Neuronal stem cell (in vitro differentiated cells): ENCODE data around the gene BANF1.

Experiments used
- DNase-seq: peaks from one replicate; pipeline ENCODE4 v3.0.0-alpha.2; 2013; ENCODE audit warnings: low spot score
- H2AFZ ChIP-seq: one replicate; pipeline ENCODE4 v1.6.1; 2013; ENCODE audit warnings: mild to moderate bottlenecking, low read length, inconsistent platforms
- H2AK5ac ChIP-seq: 2 replicates; pipeline ENCODE4 v1.6.1; 2013; ENCODE audit warnings: low read depth, mild to moderate bottlenecking, inconsistent platforms, low read length, moderate library complexity, mixed read lengths
- H2BK120ac ChIP-seq: 2 replicates; pipeline ENCODE4 v1.6.1; 2013; ENCODE audit warnings: low read depth, mild to moderate bottlenecking, inconsistent platforms, low read length, moderate library complexity, mixed read lengths
- H2BK12ac ChIP-seq: one replicate; pipeline ENCODE4 v1.6.1; 2013; ENCODE audit warnings: low read length, inconsistent platforms
- H2BK15ac ChIP-seq: 2 replicates; pipeline ENCODE4 v1.6.1; 2013; ENCODE audit warnings: mild to moderate bottlenecking, low read length, inconsistent platforms, mixed read lengths
- H2BK5ac ChIP-seq: one replicate; pipeline ENCODE4 v1.6.1; 2013; ENCODE audit warnings: inconsistent platforms, mild to moderate bottlenecking, low read length, moderate library complexity
- H3K14ac ChIP-seq: one replicate; pipeline ENCODE4 v1.6.1; 2013; ENCODE audit warnings: low read length, inconsistent platforms
- H3K18ac ChIP-seq: 2 replicates; pipeline ENCODE4 v1.6.1; 2013; ENCODE audit warnings: low read length, inconsistent platforms
- H3K23ac ChIP-seq: 2 replicates; pipeline ENCODE4 v1.6.1; 2013; ENCODE audit warnings: low read depth, mild to moderate bottlenecking, mixed read lengths, low read length, inconsistent platforms; ENCODE audit not compliant: poor library complexity
- H3K27ac ChIP-seq: replicated peaks from 3 replicates; pipeline ENCODE4 v1.5.1; 2013; ENCODE audit warnings: low read length, inconsistent platforms
- H3K27me3 ChIP-seq, 3 experiments: 2 replicates each; pipeline ENCODE4 v1.6.1; 2013; ENCODE audit warnings: low read length in 3 of 3, mild to moderate bottlenecking in 2 of 3, inconsistent platforms in 1 of 3, low read depth in 1 of 3, mixed read lengths in 1 of 3, moderate library complexity in 1 of 3; ENCODE audit not compliant: control insufficient read depth in 3 of 3, insufficient read depth in 3 of 3
- H3K36me3 ChIP-seq, 2 donors: replicated peaks in 1 of 2; 2 replicates each; pipeline ENCODE4 v1.6.1; 2013; ENCODE audit warnings: low read length in 2 of 2; ENCODE audit not compliant: control insufficient read depth in 2 of 2, insufficient read depth in 2 of 2
- H3K4ac ChIP-seq: 2 replicates; pipeline ENCODE4 v1.6.1; 2013; ENCODE audit warnings: inconsistent platforms, mild to moderate bottlenecking, low read length, moderate library complexity
- H3K4me1 ChIP-seq, 2 donors: 1 replicate in 1 of 2; 2 replicates in 1 of 2; pipeline ENCODE4 v1.6.1; 2013; ENCODE audit warnings: low read length in 2 of 2, low read depth in 1 of 2; ENCODE audit not compliant: control insufficient read depth in 2 of 2, insufficient read depth in 1 of 2
- H3K4me2 ChIP-seq: one replicate; pipeline ENCODE4 v1.6.1; 2013; ENCODE audit warnings: mild to moderate bottlenecking, low read length, inconsistent platforms; ENCODE audit not compliant: insufficient read depth, poor library complexity, severe bottlenecking
- H3K4me3 ChIP-seq, 2 donors: 2 replicates each; pipeline ENCODE4 v1.5.1; 2013; ENCODE audit warnings: low read length in 2 of 2, mild to moderate bottlenecking in 2 of 2, inconsistent platforms in 1 of 2, moderate library complexity in 1 of 2
- H3K79me1 ChIP-seq: one replicate; pipeline ENCODE4 v1.6.1; 2013; ENCODE audit warnings: low read depth, mild to moderate bottlenecking, inconsistent platforms, low read length, moderate library complexity
- H3K9ac ChIP-seq: one replicate; pipeline ENCODE4 v1.6.1; 2013; ENCODE audit warnings: mild to moderate bottlenecking, low read depth, low read length, inconsistent platforms; ENCODE audit not compliant: poor library complexity
- H3K9me3 ChIP-seq, 2 donors: replicated peaks in 1 of 2; 2 replicates each; pipeline versions ENCODE3 to v1.6.1; 2013; ENCODE audit warnings: low read length in 2 of 2, mild to moderate bottlenecking in 2 of 2, inconsistent platforms in 1 of 2, low read depth in 1 of 2, mixed read lengths in 1 of 2, moderate library complexity in 1 of 2; ENCODE audit not compliant: control insufficient read depth in 2 of 2, insufficient read depth in 1 of 2
- H4K8ac ChIP-seq: one replicate; pipeline ENCODE4 v1.6.1; 2013; ENCODE audit warnings: low read depth, mild to moderate bottlenecking, inconsistent platforms, low read length, moderate library complexity
- H4K91ac ChIP-seq: one replicate; pipeline ENCODE4 v1.6.1; 2013; ENCODE audit warnings: low read length, low read depth, mild to moderate bottlenecking, inconsistent platforms; ENCODE audit not compliant: poor library complexity
- WGBS, 2 donors: extraction: QIAGEN DNeasy Blood & Tissue Kit; methylation state at CpG; one replicate each; pipeline ENCODE4 v1.1.7; 2013; ENCODE audit warnings: missing lambda C conversion rate in 2 of 2, mixed read lengths in 1 of 2; ENCODE audit not compliant: insufficient read length in 2 of 2, insufficient replicate concordance in 1 of 2; ENCODE audit errors: extremely low coverage in 2 of 2; 5-methylcytosine and 5-hydroxymethylcytosine counted together

Gene BANF1

DNA sequence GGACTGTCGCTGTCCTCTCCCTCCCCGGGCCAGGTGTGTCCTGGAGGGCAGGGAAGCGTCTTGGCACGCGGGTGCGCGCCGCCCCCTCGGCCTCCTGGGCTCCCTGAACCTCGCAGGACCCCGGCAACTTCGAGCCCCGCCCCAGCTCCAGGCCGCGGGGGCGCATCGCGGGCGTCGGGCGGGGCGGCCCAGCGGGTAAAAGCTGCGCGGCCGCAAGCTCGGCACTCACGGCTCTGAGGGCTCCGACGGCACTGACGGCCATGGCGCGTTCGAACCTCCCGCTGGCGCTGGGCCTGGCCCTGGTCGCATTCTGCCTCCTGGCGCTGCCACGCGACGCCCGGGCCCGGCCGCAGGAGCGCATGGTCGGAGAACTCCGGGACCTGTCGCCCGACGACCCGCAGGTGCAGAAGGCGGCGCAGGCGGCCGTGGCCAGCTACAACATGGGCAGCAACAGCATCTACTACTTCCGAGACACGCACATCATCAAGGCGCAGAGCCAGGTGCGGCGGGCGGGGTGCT lies 9.5 kb downstream of the BANF1 start, which contains the start of gene CST6:
CST6 (plus strand) TSS at position 224 of the 519 bp plus-strand sequence; CDS start at position 261, 37 bp downstream.
- peak within 1 kb of the TSS; percentile 49 for H3K14ac ChIP-seq
- DNase-seq, result no peak
- H3K27me3 ChIP-seq, result peaks cover 0 to 64% (median 20%) of the 10 kb centered on the region in 3 experiments
- H3K9me3 ChIP-seq, result peaks cover 0 to 2% of the 10 kb centered on the region in 2 donors
- peak within 1 kb of the TSS; percentile 83 for H3K18ac ChIP-seq
- H3K27ac ChIP-seq, result no peak within 1 kb of the TSS
- no peak within 1 kb of the TSS for H2BK120ac ChIP-seq
- no peaks in the 10 kb centered on the region for H3K36me3 ChIP-seq
- H3K4ac ChIP-seq, result no peak within 1 kb of the TSS
- H3K4me3 ChIP-seq, result peak within 1 kb of the TSS in 1 of 2 donors; percentile 65
- no peak within 1 kb of the TSS for H2AK5ac ChIP-seq
- no CpG with 5 or more reads among the region's 61 CpGs for WGBS, 2 donors
- H4K8ac ChIP-seq, result peak within 1 kb of the TSS; percentile 57
- peak within 1 kb of the TSS; percentile 0 for H3K4me2 ChIP-seq
- no peak within 1 kb of the TSS for H4K91ac ChIP-seq
- peak within 1 kb of the TSS; percentile 71 for H2BK15ac ChIP-seq
- H2BK5ac ChIP-seq, result peak within 1 kb of the TSS; percentile 32
- no peak within 1 kb of the TSS for H2BK12ac ChIP-seq
- peak within 1 kb of the TSS; percentile 49 for H3K23ac ChIP-seq
- peak within 1 kb of the TSS; percentile 75 for H3K9ac ChIP-seq
- H3K79me1 ChIP-seq, result no peaks in the 10 kb centered on the region
- H3K4me1 ChIP-seq, result peaks cover 5% of the 10 kb centered on the region in 2 donors
- peak within 1 kb of the TSS; percentile 63 for H2AFZ ChIP-seq

DNA sequence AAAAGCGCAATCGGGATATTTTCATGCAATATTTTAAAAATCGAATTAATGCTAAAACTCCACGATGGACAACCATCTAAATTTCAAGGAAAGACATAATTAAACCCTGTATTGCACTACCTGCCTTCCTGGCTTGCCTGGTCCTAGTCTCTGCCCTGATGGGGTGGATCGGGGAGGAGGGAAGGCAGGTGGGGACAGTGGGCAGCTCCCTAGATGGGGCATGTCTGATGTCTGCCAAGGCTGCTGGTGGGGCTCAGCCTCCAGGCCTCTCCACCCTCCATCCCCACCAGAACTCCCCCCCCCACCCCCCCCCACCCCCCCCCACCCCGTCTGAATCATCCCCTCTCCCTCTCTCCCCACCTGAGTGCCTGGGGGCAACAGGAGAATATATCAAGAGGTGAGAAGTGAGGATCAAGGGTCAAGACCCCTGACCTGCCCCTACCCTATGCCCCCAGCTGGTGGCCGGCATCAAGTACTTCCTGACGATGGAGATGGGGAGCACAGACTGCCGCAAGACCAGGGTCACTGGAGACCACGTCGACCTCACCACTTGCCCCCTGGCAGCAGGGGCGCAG lies 10.2 kb downstream of the BANF1 start:
- no CpG with 5 or more reads among the region's 12 CpGs for WGBS, 2 donors
- Histone ChIP-seq H2BK15ac (no peak overlapping the region), H3K4me2 (no peak overlapping the region), H2BK12ac (no peak overlapping the region), H4K8ac (no peak overlapping the region), H3K4me3 (peak overlapping the region in 1 of 2 donors; percentile 65), H3K23ac (peak overlapping the region; percentile 49), H3K9me3 (peaks cover 0 to 2% of the 10 kb centered on the region in 2 donors), H3K27ac (no peak overlapping the region), H3K4me1 (peaks cover 2 to 5% of the 10 kb centered on the region in 2 donors), H4K91ac (no peak overlapping the region), H2BK120ac (no peak overlapping the region), H2BK5ac (peak overlapping the region; percentile 32), H3K9ac (peak overlapping the region; percentile 9), H3K14ac (no peak overlapping the region), H3K79me1 (no peaks in the 10 kb centered on the region), H3K36me3 (no peaks in the 10 kb centered on the region), H3K4ac (no peak overlapping the region), H2AK5ac (no peak overlapping the region), H3K18ac (no peak overlapping the region), H2AFZ (no peak overlapping the region), H3K27me3 (peaks cover 0 to 65% (median 20%) of the 10 kb centered on the region in 3 experiments)
- DNase-seq, result no peak

DNA sequence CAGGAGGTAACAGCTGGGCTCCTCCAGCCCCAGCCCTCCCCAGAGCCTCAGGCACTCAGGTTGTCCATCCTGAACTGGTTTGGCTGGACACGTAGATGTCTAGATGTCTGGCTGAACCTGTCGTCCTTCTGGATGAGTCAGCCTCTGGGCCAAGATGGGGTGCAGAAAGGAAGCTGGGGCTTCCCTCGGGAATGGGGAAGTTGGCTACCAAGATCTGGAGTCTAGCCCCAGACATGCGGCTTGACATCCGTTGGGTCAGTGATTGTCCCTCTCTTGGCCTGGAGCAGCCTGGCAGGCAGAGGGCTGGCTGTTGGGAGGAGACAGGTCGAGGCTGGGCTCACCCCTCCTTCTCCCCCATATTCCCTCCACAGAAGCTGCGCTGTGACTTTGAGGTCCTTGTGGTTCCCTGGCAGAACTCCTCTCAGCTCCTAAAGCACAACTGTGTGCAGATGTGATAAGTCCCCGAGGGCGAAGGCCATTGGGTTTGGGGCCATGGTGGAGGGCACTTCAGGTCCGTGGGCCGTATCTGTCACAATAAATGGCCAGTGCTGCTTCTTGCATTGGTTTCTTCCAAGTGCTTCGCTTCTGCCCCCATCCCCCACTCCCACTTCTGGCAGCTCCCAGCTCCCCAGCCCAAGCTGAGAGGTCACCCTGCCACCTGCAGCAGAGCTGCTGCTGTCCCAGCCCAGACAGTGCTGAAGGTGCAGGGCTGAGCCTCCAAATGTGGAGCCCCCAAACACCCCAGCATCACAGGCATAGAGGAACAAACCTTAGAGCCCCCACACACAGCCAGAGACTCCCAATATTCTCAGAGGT lies 10.9 kb downstream of the BANF1 start:
- H2BK5ac ChIP-seq, result no peak overlapping the region
- H3K4ac ChIP-seq, result no peak overlapping the region
- no peaks in the 10 kb centered on the region for H3K79me1 ChIP-seq
- no peak overlapping the region for H4K8ac ChIP-seq
- H3K4me2 ChIP-seq, result no peak overlapping the region
- no peak overlapping the region for H3K23ac ChIP-seq
- H3K14ac ChIP-seq, result no peak overlapping the region
- H2BK120ac ChIP-seq, result no peak overlapping the region
- H2BK15ac ChIP-seq, result no peak overlapping the region
- H3K9ac ChIP-seq, result no peak overlapping the region
- H2AK5ac ChIP-seq, result no peak overlapping the region
- no peak overlapping the region for H4K91ac ChIP-seq
- no CpG with 5 or more reads among the region's 12 CpGs for WGBS, 2 donors
- peaks cover 0 to 2% of the 10 kb centered on the region in 2 donors for H3K9me3 ChIP-seq
- peaks cover 0 to 68% (median 20%) of the 10 kb centered on the region in 3 experiments for H3K27me3 ChIP-seq
- H3K18ac ChIP-seq, result no peak overlapping the region
- no peak overlapping the region for H3K27ac ChIP-seq
- no peak overlapping the region for H2AFZ ChIP-seq
- H3K36me3 ChIP-seq, result no peaks in the 10 kb centered on the region
- no peak for DNase-seq
- H2BK12ac ChIP-seq, result no peak overlapping the region
- peaks cover 4 to 5% of the 10 kb centered on the region in 2 donors for H3K4me1 ChIP-seq
- peak overlapping the region in 1 of 2 donors; percentile 65 for H3K4me3 ChIP-seq

DNA sequence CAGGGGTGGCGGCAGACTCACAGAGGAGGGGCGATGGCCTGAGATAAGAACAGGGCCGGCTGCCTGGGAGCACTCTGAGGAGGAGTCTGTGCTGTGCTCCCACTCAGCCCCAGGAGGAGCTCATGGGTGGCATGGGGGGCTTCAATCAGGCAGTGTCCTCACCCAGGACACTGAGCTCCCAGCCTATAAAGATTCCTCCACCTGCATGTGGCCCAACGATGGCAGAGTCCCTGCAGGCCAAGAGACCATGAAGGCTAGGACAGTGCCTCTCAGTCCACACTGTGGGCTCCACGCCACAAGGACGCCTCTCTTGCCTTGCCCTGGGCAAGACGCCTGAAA lies 11.4 kb downstream of the BANF1 start:
- Histone ChIP-seq H2BK12ac (no peak overlapping the region), H2AFZ (no peak overlapping the region), H4K91ac (no peak overlapping the region), H3K9me3 (peaks cover 0 to 2% of the 10 kb centered on the region in 2 donors), H3K4me1 (peaks cover 3 to 4% of the 10 kb centered on the region in 2 donors), H3K23ac (no peak overlapping the region), H2AK5ac (peak overlapping the region; percentile 86), H3K27ac (no peak overlapping the region), H3K18ac (no peak overlapping the region), H3K79me1 (no peaks in the 10 kb centered on the region), H4K8ac (no peak overlapping the region), H3K9ac (no peak overlapping the region), H2BK15ac (peak overlapping the region; percentile 37), H2BK5ac (no peak overlapping the region), H2BK120ac (no peak overlapping the region), H3K4me2 (no peak overlapping the region), H3K36me3 (no peaks in the 10 kb centered on the region), H3K4ac (no peak overlapping the region), H3K27me3 (peaks cover 0 to 74% (median 20%) of the 10 kb centered on the region in 3 experiments), H3K4me3 (no peak overlapping the region), H3K14ac (no peak overlapping the region)
- WGBS, 2 donors, result no CpG with 5 or more reads among the region's 7 CpGs
- DNase-seq, result no peak
